Measurements from ENCODE around the gene ARHGAP21.
"Not testable (repeated sequence)": the region's sequence is repeated elsewhere in the genome, so short reads cannot be mapped to it uniquely, and the experiment has no call there.

Gene ARHGAP21

GRCh38 chr10:24625778-24626177 lies 97.9 kb downstream of the ARHGAP21 start:
- no peak for DNase-seq (ENCODE audit: low read depth in 2 of 2)

- no peak for DNase-seq (ENCODE audit: low read depth in 2 of 2)
These were observed 100.3 kb downstream of the ARHGAP21 start for GRCh38 chr10:24623383-24623782.

GRCh38 chr10:24622781-24623301 lies 100.8 kb downstream of the ARHGAP21 start:
- no peak for DNase-seq (ENCODE audit: low read depth in 2 of 2)

GRCh38 chr10:24621035-24621795 lies 102.5 kb downstream of the ARHGAP21 start:
- DNase-seq (ENCODE audit: low read depth in 2 of 2) = not testable (repeated sequence)

- not testable (repeated sequence) for DNase-seq (ENCODE audit: low read depth in 2 of 2)
These were observed 103.7 kb downstream of the ARHGAP21 start for GRCh38 chr10:24619994-24620310.

GRCh38 chr10:24619291-24619993 lies 104.2 kb downstream of the ARHGAP21 start:
- not testable (repeated sequence) for DNase-seq (ENCODE audit: low read depth in 2 of 2)

GRCh38 chr10:24618401-24618800 lies 105.3 kb downstream of the ARHGAP21 start:
- DNase-seq (ENCODE audit: low read depth in 2 of 2) = no peak

GRCh38 chr10:24617771-24618396 lies 105.8 kb downstream of the ARHGAP21 start:
- DNase-seq (ENCODE audit: low read depth in 2 of 2) = peak; percentile 3 to 32

GRCh38 chr10:24616536-24616935 lies 107.2 kb downstream of the ARHGAP21 start:
- no peak for DNase-seq (ENCODE audit: low read depth in 2 of 2)

- DNase-seq (ENCODE audit: low read depth in 2 of 2) = no peak
These were observed 117.7 kb downstream of the ARHGAP21 start for GRCh38 chr10:24606021-24606420.

- no peak for DNase-seq (ENCODE audit: low read depth in 2 of 2)
These were observed 118.5 kb downstream of the ARHGAP21 start for GRCh38 chr10:24605141-24605540.

- DNase-seq (ENCODE audit: low read depth in 2 of 2) = no peak
These were observed 120.4 kb downstream of the ARHGAP21 start for GRCh38 chr10:24603333-24603732.

GRCh38 chr10:24597961-24598360 lies 125.7 kb downstream of the ARHGAP21 start:
- no peak for DNase-seq (ENCODE audit: low read depth in 2 of 2)

GRCh38 chr10:24597426-24597825 lies 126.3 kb downstream of the ARHGAP21 start:
- DNase-seq (ENCODE audit: low read depth in 2 of 2) = no peak

GRCh38 chr10:24596217-24596930 lies 127.3 kb downstream of the ARHGAP21 start:
- DNase-seq (ENCODE audit: low read depth in 2 of 2) = no peak

- no peak for DNase-seq (ENCODE audit: low read depth in 2 of 2)
These were observed 132.8 kb downstream of the ARHGAP21 start for GRCh38 chr10:24590697-24591457.

- DNase-seq (ENCODE audit: low read depth in 2 of 2) = no peak
These were observed 134.4 kb downstream of the ARHGAP21 start for GRCh38 chr10:24589265-24589664.

GRCh38 chr10:24579906-24580305 lies 143.8 kb downstream of the ARHGAP21 start:
- DNase-seq (ENCODE audit: low read depth in 2 of 2) = no peak

GRCh38 chr10:24579448-24579847 lies 144.2 kb downstream of the ARHGAP21 start:
- no peak for DNase-seq (ENCODE audit: low read depth in 2 of 2)

- no peak for DNase-seq (ENCODE audit: low read depth in 2 of 2)
These were observed 148.1 kb downstream of the ARHGAP21 start for GRCh38 chr10:24575481-24576002.

- no peak for DNase-seq (ENCODE audit: low read depth in 2 of 2)
These were observed 149.0 kb downstream of the ARHGAP21 start for GRCh38 chr10:24574578-24575155.
